Fibroblast of villous mesenchyme (primary cell): ENCODE data around the gene CREBZF. TPM values are rescaled to one million over a fixed set of nuclear protein-coding genes. Genes with fewer than 3 reads are reported as not detected.
A peak's percentile ranks its signal among the peaks of the same experiment; 100 is the strongest.
"Not testable (repeated sequence)": the region's sequence is repeated elsewhere in the genome, so short reads cannot be mapped to it uniquely, and the experiment has no call there.

Experiments
- DNase-seq: peaks from one replicate; pipeline ENCODE4 v3.0.0-alpha.2; 2010; ENCODE audit warnings: low read depth
- H3K4me3 ChIP-seq: 2 replicates; pipeline ENCODE4 v1.5.1; 2011; ENCODE audit warnings: low read depth, mild to moderate bottlenecking, low read length
- total RNA-seq: library from RNA; depleted of rRNA; stranded (reverse); fragments of >200 nt; gene quantifications from 2 replicates; pipeline ENCODE4 v1.2.3, GENCODE V29; 2012
- TF ChIP-seq, protein P1 (sequence below): IDR thresholded peaks from 2 replicates; pipeline ENCODE4 v1.5.1; 2012; ENCODE audit warnings: low read depth, mild to moderate bottlenecking, low read length; ENCODE audit not compliant: insufficient read depth

Gene CREBZF
- total RNA-seq, 1 donor, result 41.5 TPM

DNA sequence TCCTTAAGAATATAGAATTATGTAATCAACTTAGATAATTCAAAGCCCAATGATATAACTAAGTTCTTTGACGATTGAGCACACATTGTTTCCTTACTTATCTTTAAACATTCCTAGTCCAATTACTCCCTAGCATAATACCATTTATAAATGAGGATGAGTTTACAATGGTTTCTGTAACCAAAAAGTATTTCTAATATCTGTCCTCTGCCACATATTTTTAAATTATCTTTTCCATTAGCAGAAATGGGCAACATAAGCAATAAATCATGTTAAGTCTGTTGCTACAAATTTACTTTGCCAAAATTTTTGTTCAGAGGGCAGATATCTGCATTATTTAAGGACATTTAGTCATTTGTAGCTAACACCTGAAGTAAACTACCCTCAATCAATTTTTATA is 6.7 kb downstream of the CREBZF start:
- TF ChIP-seq, protein P1, sequence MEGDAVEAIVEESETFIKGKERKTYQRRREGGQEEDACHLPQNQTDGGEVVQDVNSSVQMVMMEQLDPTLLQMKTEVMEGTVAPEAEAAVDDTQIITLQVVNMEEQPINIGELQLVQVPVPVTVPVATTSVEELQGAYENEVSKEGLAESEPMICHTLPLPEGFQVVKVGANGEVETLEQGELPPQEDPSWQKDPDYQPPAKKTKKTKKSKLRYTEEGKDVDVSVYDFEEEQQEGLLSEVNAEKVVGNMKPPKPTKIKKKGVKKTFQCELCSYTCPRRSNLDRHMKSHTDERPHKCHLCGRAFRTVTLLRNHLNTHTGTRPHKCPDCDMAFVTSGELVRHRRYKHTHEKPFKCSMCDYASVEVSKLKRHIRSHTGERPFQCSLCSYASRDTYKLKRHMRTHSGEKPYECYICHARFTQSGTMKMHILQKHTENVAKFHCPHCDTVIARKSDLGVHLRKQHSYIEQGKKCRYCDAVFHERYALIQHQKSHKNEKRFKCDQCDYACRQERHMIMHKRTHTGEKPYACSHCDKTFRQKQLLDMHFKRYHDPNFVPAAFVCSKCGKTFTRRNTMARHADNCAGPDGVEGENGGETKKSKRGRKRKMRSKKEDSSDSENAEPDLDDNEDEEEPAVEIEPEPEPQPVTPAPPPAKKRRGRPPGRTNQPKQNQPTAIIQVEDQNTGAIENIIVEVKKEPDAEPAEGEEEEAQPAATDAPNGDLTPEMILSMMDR, result no peak
- no peak overlapping the region for H3K4me3 ChIP-seq
- DNase-seq, result no peak

DNA sequence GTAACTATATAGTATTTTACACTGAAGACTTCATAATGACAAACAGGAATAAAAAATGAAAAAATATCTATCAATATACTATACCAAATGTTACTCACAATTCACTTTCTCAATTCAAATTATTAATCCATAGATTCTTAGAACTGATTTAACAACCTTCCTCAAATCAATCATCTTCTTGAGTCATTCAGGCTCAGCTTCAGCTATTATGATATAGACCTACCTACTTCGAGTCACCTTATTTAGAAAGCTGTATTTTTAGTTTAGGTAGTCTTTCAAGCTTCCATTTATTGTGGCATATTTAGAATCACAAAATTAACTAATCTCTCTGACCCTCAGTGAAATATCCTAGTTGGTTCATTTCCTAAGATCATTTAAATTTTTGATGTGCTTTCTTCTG is 8.2 kb downstream of the CREBZF start:
- H3K4me3 ChIP-seq, result no peak overlapping the region
- TF ChIP-seq, protein P1, result no peak
- no peak for DNase-seq

DNA sequence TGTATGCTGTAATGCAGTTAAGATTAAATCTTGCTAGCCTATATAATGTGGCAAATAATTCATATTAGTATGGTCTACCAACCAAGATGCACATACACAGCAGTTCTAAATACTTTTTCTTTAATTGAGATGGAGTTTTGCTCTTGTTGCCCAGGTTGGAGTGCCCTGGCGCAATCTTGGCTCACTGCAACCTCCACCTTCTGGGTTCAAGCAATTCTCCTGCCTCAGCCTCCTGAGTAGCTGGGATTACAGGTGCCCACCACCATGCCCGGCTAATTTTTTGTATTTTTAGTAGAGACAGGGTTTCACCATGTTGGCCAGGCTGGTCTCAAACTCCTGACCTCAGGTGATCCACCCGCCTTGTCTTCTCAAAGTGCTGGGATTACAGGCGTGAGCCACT is 10.6 kb downstream of the CREBZF start:
- DNase-seq, H3K4me3 ChIP-seq: not testable (repeated sequence)

DNA sequence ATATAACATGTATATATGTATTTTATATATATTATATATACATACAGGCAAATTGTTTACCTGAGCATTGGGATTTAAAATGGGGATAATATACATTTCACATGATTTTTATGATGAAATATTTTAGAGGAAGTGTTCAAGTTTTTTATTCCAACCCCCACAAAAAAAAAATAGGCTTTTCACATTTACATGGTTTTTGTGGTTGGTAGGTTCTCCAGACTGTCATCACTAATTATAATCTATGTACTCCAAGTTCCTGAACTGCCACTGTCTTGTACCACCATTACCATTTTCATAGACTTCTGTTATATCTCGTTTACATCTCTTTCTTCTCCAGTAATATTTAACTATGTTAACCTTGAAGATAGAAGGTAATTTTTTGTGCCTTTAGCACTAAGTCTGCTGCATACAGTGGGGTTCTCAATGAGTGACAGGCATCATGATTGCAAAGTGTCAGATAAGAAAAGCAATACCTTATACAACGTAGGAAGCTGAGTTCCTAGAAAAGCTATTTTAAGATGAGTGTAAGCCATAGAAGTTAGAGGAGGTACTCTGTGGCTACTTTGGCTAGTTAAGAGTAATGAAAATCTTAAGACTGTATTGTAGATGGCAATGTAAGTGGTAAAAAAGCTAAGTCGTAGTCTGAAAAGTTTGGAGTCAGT is 12.0 kb downstream of the CREBZF start:
- TF ChIP-seq, protein P1, result no peak
- H3K4me3 ChIP-seq, result no peak overlapping the region
- DNase-seq, result no peak

GRCh38 chr11:85651118-85651517 is 13.8 kb downstream of the CREBZF start:
- TF ChIP-seq, protein P1, result no peak
- H3K4me3 ChIP-seq, result no peak overlapping the region
- DNase-seq, result no peak

DNA sequence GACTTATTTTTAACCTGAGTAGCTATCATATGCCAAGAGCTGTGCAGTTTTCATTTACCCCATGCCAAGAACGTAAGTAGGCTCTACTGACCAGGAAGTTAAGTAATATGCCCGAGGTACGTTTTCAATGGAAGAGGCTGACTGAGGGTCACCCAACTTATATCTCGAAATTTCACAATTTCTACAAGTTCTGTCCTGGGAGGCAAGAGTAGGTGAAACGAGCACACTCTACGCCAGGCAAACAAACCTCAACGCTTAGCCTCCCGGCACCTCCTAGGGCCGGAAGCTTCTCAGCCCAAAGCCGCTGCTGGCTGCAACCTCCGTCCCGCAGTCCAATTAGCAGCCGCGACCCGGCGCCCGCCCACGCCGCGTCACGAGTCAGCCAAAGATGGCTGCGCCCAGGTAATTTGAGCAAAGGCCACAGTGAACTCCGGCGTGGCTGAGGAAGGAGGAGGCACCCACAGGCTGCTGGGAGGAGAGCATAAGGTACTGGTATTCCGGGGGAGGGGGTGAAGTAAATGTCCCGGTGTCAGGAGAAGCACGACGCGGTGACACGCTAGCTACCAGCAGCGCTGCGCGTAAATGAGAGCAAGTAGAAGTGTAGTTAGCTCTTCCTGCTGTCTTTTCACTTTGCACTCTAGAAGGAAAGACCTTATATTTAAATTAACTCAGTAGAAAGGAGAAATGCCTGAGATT is 17.2 kb downstream of the CREBZF start, which contains the start of gene TMEM126A:
TMEM126A (plus strand) TSS at position 364 of the 696 bp plus-strand sequence. CDS start 2,289 bp downstream, outside the sequence.
- peak within 1 kb of the TSS; percentile 85 for H3K4me3 ChIP-seq
- TF ChIP-seq, protein P1, result no peak
- peak; percentile 85 for DNase-seq

DNA sequence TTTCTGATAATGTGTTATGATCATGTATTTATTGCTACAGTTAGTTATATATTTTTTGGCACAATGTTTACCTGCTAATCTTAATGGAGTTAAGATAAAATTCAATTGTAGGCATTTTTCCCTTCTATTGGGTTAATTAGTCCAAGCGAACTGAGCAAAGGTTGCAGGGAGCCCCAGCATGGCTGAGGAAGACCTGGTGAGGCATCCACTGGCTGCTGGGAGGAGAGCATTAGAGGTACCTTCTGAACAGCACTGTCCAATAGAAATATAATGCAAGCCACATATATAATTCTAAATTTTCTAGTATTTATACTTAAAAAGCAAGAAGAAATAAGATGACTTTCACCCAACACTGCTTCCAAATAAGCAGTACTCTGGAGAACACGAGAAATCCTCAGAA is 17.9 kb downstream of the CREBZF start:
- H3K4me3 ChIP-seq, result peak overlapping the region; percentile 85
- TF ChIP-seq, protein P1, result no peak
- DNase-seq, result no peak
